Coronary artery (tissue), 2 donors: ENCODE results near the gene PRKCZ.

ENCODE experiments used
- DNase-seq: peaks from one replicate; pipeline ENCODE4 v3.0.0-alpha.2; 2017; ENCODE audit warnings: low spot score
- H3K27ac ChIP-seq, 2 donors: fragments of 200-600 bp; sonication (generic); one replicate each; pipeline ENCODE4 v1.5.1; 2016 to 2019
- H3K4me3 ChIP-seq: fragments of 200-600 bp; sonication (generic); 2 replicates; pipeline ENCODE4 v1.5.1; 2016; ENCODE audit warnings: mild to moderate bottlenecking, moderate library complexity
- CTCF ChIP-seq: fragments of 200-600 bp; sonication (generic); IDR thresholded peaks from one replicate; pipeline ENCODE4 v1.5.1; 2019; ENCODE audit warnings: antibody characterized with exemption

PRKCZ gene

GRCh38 chr1:2182376-2182775, 132.2 kb downstream of the PRKCZ start:
- DNase-seq: no peak
- TF ChIP-seq CTCF: no peak
- Histone ChIP-seq H3K27ac (no peak overlapping the region), H3K4me3 (no peak overlapping the region)

GRCh38 chr1:2183937-2184334, 133.7 kb downstream of the PRKCZ start:
- no peak overlapping the region for H3K27ac ChIP-seq
- DNase-seq: no peak
- no peak overlapping the region for H3K4me3 ChIP-seq
- no peak for TF ChIP-seq CTCF

- DNase-seq: no peak
- no peak for TF ChIP-seq CTCF
- H3K27ac ChIP-seq: no peak overlapping the region
- H3K4me3 ChIP-seq: no peak overlapping the region
Observed at GRCh38 chr1:2184531-2184930, 134.3 kb downstream of the PRKCZ start.

GRCh38 chr1:2184934-2185333, 134.7 kb downstream of the PRKCZ start:
- DNase-seq: no peak
- H3K27ac ChIP-seq: no peak overlapping the region
- H3K4me3 ChIP-seq: no peak overlapping the region
- TF ChIP-seq CTCF: no peak

- no peak for TF ChIP-seq CTCF
- H3K4me3 ChIP-seq: no peak overlapping the region
- no peak for DNase-seq
- no peak overlapping the region for H3K27ac ChIP-seq
Observed at GRCh38 chr1:2185880-2186855, 136.0 kb downstream of the PRKCZ start.

GRCh38 chr1:2186901-2187300, 136.7 kb downstream of the PRKCZ start:
- H3K4me3 ChIP-seq: no peak overlapping the region
- no peak overlapping the region for H3K27ac ChIP-seq
- DNase-seq: no peak
- no peak for TF ChIP-seq CTCF

GRCh38 chr1:2187619-2188018, 137.4 kb downstream of the PRKCZ start:
- H3K4me3 ChIP-seq: no peak overlapping the region
- DNase-seq: no peak
- TF ChIP-seq CTCF: no peak
- no peak overlapping the region for H3K27ac ChIP-seq
